22Rv1 (cell line): ENCODE data around the gene CEP135.

Experiments used
- ZFX ChIP-seq: fragments of 450-650 bp; IDR thresholded peaks from 2 replicates; pipeline ENCODE4 v1.6.1; 2017; ENCODE audit warnings: antibody characterized with exemption, borderline replicate concordance
- TF ChIP-seq, protein P1 (sequence below): fragments of 450-650 bp; IDR thresholded peaks from 2 replicates; pipeline ENCODE4 v1.5.1; 2017; ENCODE audit warnings: mild to moderate bottlenecking

DNA sequence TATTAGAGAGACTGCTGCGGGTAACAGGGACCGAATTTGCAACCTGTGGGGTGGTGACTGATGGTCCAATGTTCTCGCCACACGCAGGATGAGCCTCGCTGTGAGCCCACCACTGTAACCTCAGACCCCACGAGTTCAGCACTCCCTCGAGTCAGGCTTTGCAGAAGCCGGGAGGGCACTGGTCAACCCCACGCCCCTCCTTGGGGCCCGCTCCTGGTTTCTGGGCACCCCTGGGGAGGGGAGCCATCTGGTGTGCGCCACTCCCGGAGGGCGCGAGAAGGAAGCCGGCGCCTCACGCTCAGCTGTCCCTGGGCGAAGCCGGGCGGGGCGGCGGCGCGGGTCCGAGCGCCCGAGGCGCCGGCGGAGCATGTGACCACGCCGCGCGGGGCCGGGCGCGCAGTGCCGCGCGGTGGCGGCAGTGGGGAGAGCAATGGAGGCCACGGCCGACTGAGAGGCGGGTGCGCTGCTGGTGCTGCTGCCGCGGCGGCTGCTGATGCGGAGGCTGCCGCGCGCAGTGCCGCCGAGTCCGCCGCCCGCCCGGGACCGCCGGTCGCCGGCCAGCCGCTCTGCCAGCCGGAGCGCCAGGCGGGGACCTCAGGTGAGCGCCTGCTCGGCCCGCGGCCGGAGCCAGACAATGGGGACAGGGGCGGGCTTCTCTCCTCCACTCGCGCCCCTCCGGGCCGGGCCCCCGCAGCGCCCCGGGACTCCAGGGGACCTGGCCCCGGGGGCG, 100.1 kb downstream of the CEP135 start:
- TF ChIP-seq, protein P1, sequence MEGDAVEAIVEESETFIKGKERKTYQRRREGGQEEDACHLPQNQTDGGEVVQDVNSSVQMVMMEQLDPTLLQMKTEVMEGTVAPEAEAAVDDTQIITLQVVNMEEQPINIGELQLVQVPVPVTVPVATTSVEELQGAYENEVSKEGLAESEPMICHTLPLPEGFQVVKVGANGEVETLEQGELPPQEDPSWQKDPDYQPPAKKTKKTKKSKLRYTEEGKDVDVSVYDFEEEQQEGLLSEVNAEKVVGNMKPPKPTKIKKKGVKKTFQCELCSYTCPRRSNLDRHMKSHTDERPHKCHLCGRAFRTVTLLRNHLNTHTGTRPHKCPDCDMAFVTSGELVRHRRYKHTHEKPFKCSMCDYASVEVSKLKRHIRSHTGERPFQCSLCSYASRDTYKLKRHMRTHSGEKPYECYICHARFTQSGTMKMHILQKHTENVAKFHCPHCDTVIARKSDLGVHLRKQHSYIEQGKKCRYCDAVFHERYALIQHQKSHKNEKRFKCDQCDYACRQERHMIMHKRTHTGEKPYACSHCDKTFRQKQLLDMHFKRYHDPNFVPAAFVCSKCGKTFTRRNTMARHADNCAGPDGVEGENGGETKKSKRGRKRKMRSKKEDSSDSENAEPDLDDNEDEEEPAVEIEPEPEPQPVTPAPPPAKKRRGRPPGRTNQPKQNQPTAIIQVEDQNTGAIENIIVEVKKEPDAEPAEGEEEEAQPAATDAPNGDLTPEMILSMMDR: peak; percentile 81
- no peak for TF ChIP-seq ZFX
